HepG2 (cell line): ENCODE measurements around the gene GJC1. TPM values are rescaled to one million over a fixed set of nuclear protein-coding genes. Genes with fewer than 3 reads are reported as not detected.

Experiments used
- ARID4A ChIP-seq: sonication (generic); formaldehyde crosslinking; IDR thresholded peaks from 2 replicates; pipeline ENCODE4 v1.5.0; 2020; ENCODE audit warnings: mild to moderate bottlenecking, missing genetic modification reagents, borderline replicate concordance
- FOXP4 ChIP-seq: sonication (generic); formaldehyde crosslinking; IDR thresholded peaks from 2 replicates; pipeline ENCODE4 v1.4.0; 2020; ENCODE audit warnings: missing genetic modification reagents
- GRHL1 ChIP-seq: sonication (generic); formaldehyde crosslinking; conservative IDR thresholded peaks from 2 replicates; pipeline ENCODE4 v1.8.0; 2022; ENCODE audit warnings: missing genetic modification reagents
- HNF1B ChIP-seq: sonication (generic); formaldehyde crosslinking; IDR thresholded peaks from 2 replicates; pipeline ENCODE4 v1.5.1; 2020; ENCODE audit warnings: mild to moderate bottlenecking, moderate library complexity, missing genetic modification reagents
- NFKBIZ ChIP-seq: IDR thresholded peaks from 2 replicates; pipeline ENCODE4 v1.6.1; 2018; ENCODE audit warnings: missing genetic modification reagents, missing compliant biosample characterization
- NR2F2 ChIP-seq: IDR thresholded peaks from 2 replicates; pipeline ENCODE4 v1.6.1; 2012; ENCODE audit warnings: low read depth, inconsistent platforms, borderline replicate concordance
- PAXIP1 ChIP-seq: sonication (generic); formaldehyde crosslinking; conservative IDR thresholded peaks from 2 replicates; pipeline ENCODE4 v1.4.0; 2020; ENCODE audit warnings: mild to moderate bottlenecking, missing genetic modification reagents, moderate library complexity
- RXRA ChIP-seq: sonication (generic); formaldehyde crosslinking; IDR thresholded peaks from 2 replicates; pipeline ENCODE4 v1.5.1; 2020; ENCODE audit warnings: missing genetic modification reagents
- SALL1 ChIP-seq: sonication (generic); formaldehyde crosslinking; IDR thresholded peaks from 2 replicates; pipeline ENCODE4 v1.8.0; 2022; ENCODE audit warnings: mild to moderate bottlenecking, missing genetic modification reagents
- SAP130 ChIP-seq: IDR thresholded peaks from 2 replicates; pipeline ENCODE4 v1.6.1; 2016; ENCODE audit warnings: low read depth
- TOE1 ChIP-seq: sonication (generic); formaldehyde crosslinking; IDR thresholded peaks from 2 replicates; pipeline ENCODE4 v1.4.0; 2020; ENCODE audit warnings: mild to moderate bottlenecking, missing genetic modification reagents
- YEATS4 ChIP-seq: sonication (generic); formaldehyde crosslinking; IDR thresholded peaks from 2 replicates; pipeline ENCODE4 v1.4.0; 2020; ENCODE audit warnings: missing genetic modification reagents, borderline replicate concordance
- ZNF263 ChIP-seq: sonication (generic); formaldehyde crosslinking; IDR thresholded peaks from 2 replicates; pipeline ENCODE4 v1.4.0; 2020; ENCODE audit warnings: missing genetic modification reagents
- ZNF333 ChIP-seq: sonication (generic); formaldehyde crosslinking; IDR thresholded peaks from 2 replicates; pipeline ENCODE4 v1.4.0; 2020; ENCODE audit warnings: mild to moderate bottlenecking, missing genetic modification reagents, borderline replicate concordance
- ZNF776 ChIP-seq: sonication (generic); formaldehyde crosslinking; IDR thresholded peaks from 2 replicates; pipeline ENCODE4 v1.4.0; 2020; ENCODE audit warnings: mild to moderate bottlenecking, missing genetic modification reagents
- ZSCAN21 ChIP-seq: sonication (generic); formaldehyde crosslinking; IDR thresholded peaks from 2 replicates; pipeline ENCODE4 v1.8.0; 2022; ENCODE audit warnings: mild to moderate bottlenecking, missing genetic modification reagents, moderate library complexity, borderline replicate concordance
- polyA plus RNA-seq, 8 experiments: library from polyadenylated mRNA; depleted of rRNA in 3 of 8; stranded (reverse) in 7 of 8; unstranded in 1 of 8; fragments of >200 nt; fragmentation: Illumina TruSeq in 4 of 8; extraction: Trizol in 4 of 8; gene quantifications; 2 replicates each; pipeline versions ENCODE4 v1.2.1 to v1.2.3, GENCODE V29; 2011 to 2016; ENCODE audit warnings: low read depth in 4 of 8, missing spikeins in 1 of 8, mixed read lengths in 1 of 8; ENCODE audit not compliant: insufficient read depth in 1 of 8
- total RNA-seq, 5 experiments: library from RNA; depleted of rRNA; stranded (reverse); fragments of >200 nt; fragmentation: Illumina TruSeq; extraction: Trizol; gene quantifications; 2 replicates each; pipeline ENCODE4 v1.2.3, GENCODE V29; 2016; ENCODE audit warnings: low read depth in 1 of 5

The GJC1 gene
- total and polyA plus RNA-seq, 2 of the 13 experiments (the other 11 are each of a cell fraction or from before 2014, with no cell fraction given), result 1.7 TPM

GRCh38 chr17:44769647-44770084, 60.4 kb downstream of the GJC1 start (continued):
- TF ChIP-seq PAXIP1, result peak; percentile 64
- peak; percentile 26; the same call in 1 of the 2 replicates for TF ChIP-seq SALL1 (CRISPR knock-in tag)
- no peak for TF ChIP-seq ZNF263
- no peak for TF ChIP-seq TOE1 (CRISPR knock-in tag)
- TF ChIP-seq RXRA (CRISPR knock-in tag), result peak; percentile 65; the same call in 1 of the 2 replicates
- TF ChIP-seq ZSCAN21, result peak; percentile 76
- TF ChIP-seq FOXP4 (CRISPR knock-in tag), result 0 out of 2 replicates have a peak, but pooled peaks have one; percentile 14
- TF ChIP-seq ARID4A, result peak; percentile 64; the same call in 1 of the 2 replicates
- TF ChIP-seq SAP130 (CRISPR knock-in tag), result peak; percentile 44
- no peak for TF ChIP-seq YEATS4
- TF ChIP-seq NR2F2, result no peak
- no peak for TF ChIP-seq NFKBIZ (CRISPR knock-in tag)
- 0 out of 2 replicates have a peak, but pooled peaks have one; percentile 47 for TF ChIP-seq HNF1B (CRISPR knock-in tag)
- TF ChIP-seq GRHL1 (CRISPR knock-in tag), result no peak
- TF ChIP-seq ZNF333, result 0 out of 2 replicates have a peak, but pooled peaks have one; percentile 41
- 0 out of 2 replicates have a peak, but pooled peaks have one; percentile 34 for TF ChIP-seq ZNF776 (CRISPR knock-in tag)
